ENCODE data around the gene BACH1. TPM values are rescaled to one million over a fixed set of nuclear protein-coding genes. Genes with fewer than 3 reads are reported as not detected.

Gene BACH1
- total and polyA plus RNA-seq, 2 of the 8 experiments (the other 6 are each of a cell fraction or from before 2014, with no cell fraction given), result 6.9 to 50.7 TPM

DNA sequence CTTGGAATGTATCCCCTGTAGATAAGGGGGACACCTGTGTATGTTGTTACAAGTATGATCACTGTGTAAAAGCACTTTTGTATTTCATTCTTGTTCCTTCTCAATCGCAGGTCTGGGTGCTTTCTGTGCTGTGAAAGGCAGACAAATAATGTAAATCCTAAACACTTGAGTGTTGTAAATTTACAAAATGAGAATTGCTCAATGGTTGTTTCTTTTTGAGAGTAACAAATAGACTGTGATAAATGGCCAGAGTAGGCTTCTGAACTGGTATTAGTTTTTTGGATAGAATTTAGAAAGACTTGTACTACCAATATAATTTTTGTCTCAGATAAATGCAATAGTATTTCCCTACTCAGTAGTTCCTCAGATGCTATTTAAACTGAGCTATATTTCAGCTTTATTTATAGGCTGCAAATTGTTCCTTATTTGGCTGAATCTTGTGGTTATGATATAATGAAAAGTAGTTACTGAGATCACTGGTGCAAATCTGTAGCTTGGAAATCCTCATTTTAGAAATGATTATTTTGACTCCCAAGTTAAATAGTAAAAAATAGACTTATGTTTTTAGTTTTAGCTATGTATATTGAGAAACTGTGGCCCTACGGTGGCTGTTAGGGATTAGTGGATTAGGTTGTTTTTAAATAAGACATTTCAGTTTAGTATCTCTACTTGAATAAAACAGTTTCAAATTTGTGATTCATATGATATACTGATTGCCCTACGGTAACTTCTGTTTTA, 9.2 kb downstream of the BACH1 start:
- TF ChIP-seq HDAC2 (IDR thresholded peaks at IDR 0.05; ENCODE audit: borderline replicate concordance in 1 of 2, low read depth in 2 of 2, low read length in 2 of 2) (no peak), TCF12 (IDR thresholded peaks at IDR 0.05; ENCODE audit: low read depth, low read length) (no peak), SAP30 (IDR thresholded peaks at IDR 0.05; ENCODE audit: insufficient read depth, insufficient replicate concordance, low read length) (no peak), NRF1 (IDR thresholded peaks at IDR 0.05; ENCODE audit: low read depth, low read length) (no peak), BRCA1 (IDR thresholded peaks at IDR 0.05; ENCODE audit: low read depth, low read length) (no peak)
- no peaks in the 10 kb centered on the region for H3K9me3 ChIP-seq (ENCODE audit: insufficient read depth in 2 of 2, low read depth in 1 of 2, low read length in 1 of 2)
- no peak overlapping the region for H4K91ac ChIP-seq (replicated peaks; ENCODE audit: insufficient read length, low read length)
- H4K20me1 ChIP-seq (replicated peaks in 1 of 2; ENCODE audit: control insufficient read depth in 1 of 2, insufficient read depth in 2 of 2, low read length in 2 of 2), result peaks cover 0 to 5% of the 10 kb centered on the region in 2 experiments
- no peak overlapping the region for H3K4me2 ChIP-seq (ENCODE audit: insufficient read depth in 1 of 2, low read depth in 2 of 2, low read length in 2 of 2)
- H3K79me2 ChIP-seq (ENCODE audit: control insufficient read depth in 1 of 2, insufficient read depth in 2 of 2, low read length in 2 of 2), result peaks cover 17 to 100% of the 10 kb centered on the region in 2 experiments; a peak in 3 of 4 replicates
- no peak overlapping the region for H3K4me3 ChIP-seq (ENCODE audit: extremely low read depth in 1 of 4, insufficient read depth in 2 of 4, low read depth in 3 of 4, low read length in 4 of 4)
- no peak overlapping the region for H3K4ac ChIP-seq (replicated peaks; ENCODE audit: insufficient read length, low read depth, low read length)
- ChIA-PET POLR2A (ENCODE audit: partially characterized antibody) (no interaction called here), CTCF (ENCODE audit: partially characterized antibody) (interaction anchor here (0.6 kb wide), 1 partner anchor 215 kb away, joined by 3 read pairs; no protein-coding TSS in a partner anchor)
- H3K23ac ChIP-seq (ENCODE audit: insufficient read length), result no peak overlapping the region
- WGBS, 2 experiments (ENCODE audit: extremely low coverage in 1 of 2, insufficient coverage in 1 of 2, insufficient read length in 1 of 2, insufficient replicate concordance in 2 of 2, low coverage in 1 of 2, low lambda C conversion rate in 2 of 2, missing lambda C conversion rate in 1 of 2), result 93% methylated on average over 3 of the region's 3 CpGs; no CpG with 5 or more reads in 1 of the 2 experiments
- no peak overlapping the region for H3K14ac ChIP-seq (ENCODE audit: insufficient read length)
- H3K36me3 ChIP-seq (ENCODE audit: control insufficient read depth in 2 of 4, insufficient read depth in 4 of 4, low read length in 3 of 4), result no peaks in the 10 kb centered on the region; a peak in 1 of 8 replicates
- H3K27ac ChIP-seq (ENCODE audit: low read depth, low read length), result no peak overlapping the region
- no peak overlapping the region for H2BK15ac ChIP-seq (ENCODE audit: low read length)
- peaks cover 0 to 3% (median 1%) of the 10 kb centered on the region in 4 experiments; a peak in 2 of 7 replicates for H3K4me1 ChIP-seq (replicated peaks in 1 of 4; ENCODE audit: control insufficient read depth in 3 of 4, insufficient read depth in 4 of 4, low read length in 3 of 4)
- H3K18ac ChIP-seq (ENCODE audit: extremely low read depth, low read length), result no peak overlapping the region
- DNase-seq (ENCODE audit: low read depth in 1 of 2, low spot score in 2 of 2), result no peak
- H4K8ac ChIP-seq (ENCODE audit: extremely low read depth, insufficient read depth, low read length), result no peak overlapping the region
- H3K27me3 ChIP-seq (replicated peaks in 1 of 4; ENCODE audit: control insufficient read depth in 3 of 4, extremely low read depth in 1 of 4, insufficient read depth in 3 of 4, low read length in 3 of 4), result no peaks in the 10 kb centered on the region
- no peak for FAIRE-seq
- H2BK120ac ChIP-seq (replicated peaks; ENCODE audit: low read depth, low read length), result no peak overlapping the region
- no peak overlapping the region for H2AFZ ChIP-seq (ENCODE audit: low read length)
- H3K9ac ChIP-seq (replicated peaks in 1 of 4; ENCODE audit: extremely low read depth in 1 of 4, low read depth in 3 of 4, low read length in 3 of 4), result no peak overlapping the region
- H2AK5ac ChIP-seq (ENCODE audit: low read depth, low read length), result no peak overlapping the region
- no peak overlapping the region for H2BK12ac ChIP-seq (ENCODE audit: low read depth, low read length)
- no peak overlapping the region for H3K56ac ChIP-seq (replicated peaks; ENCODE audit: insufficient read length, low read depth, low read length)
- no peak overlapping the region for H2BK20ac ChIP-seq (ENCODE audit: low read length)
- no peak overlapping the region for H2BK5ac ChIP-seq (ENCODE audit: low read depth, low read length)
- H3K79me1 ChIP-seq (ENCODE audit: low read depth, low read length), result peaks cover 6% of the 10 kb centered on the region
- no peak overlapping the region for H4K5ac ChIP-seq (ENCODE audit: insufficient read length, low read depth, low read length)
- no peaks in the 10 kb centered on the region; the same call in 1 of the 2 replicates for H3K23me2 ChIP-seq (ENCODE audit: low read depth, low read length)

Measured in H1 (cell line).